HG03045 (cell line): ENCODE measurements around the gene FAM13A.
"Not testable (repeated sequence)": the region's sequence is repeated elsewhere in the genome, so short reads cannot be mapped to it uniquely, and the experiment has no call there.

ENCODE experiments used
- ATAC-seq: cut with Tn5 transposase; IDR thresholded peaks from one replicate; pipeline ENCODE4 v1.9.1; 2021; ENCODE audit warnings: mild to moderate bottlenecking, moderate library complexity; ENCODE audit not compliant: unreplicated experiment

Gene FAM13A

GRCh38 chr4:88858752-88859151 is 198.2 kb downstream of the FAM13A start:
- peak; percentile 88 for ATAC-seq

GRCh38 chr4:88857588-88857987 is 199.4 kb downstream of the FAM13A start:
- ATAC-seq, result no peak

GRCh38 chr4:88854481-88854880 is 202.5 kb downstream of the FAM13A start:
- no peak for ATAC-seq

GRCh38 chr4:88853583-88853982 is 203.4 kb downstream of the FAM13A start:
- not testable (repeated sequence) for ATAC-seq

GRCh38 chr4:88846206-88846790 is 210.7 kb downstream of the FAM13A start:
- no peak for ATAC-seq

- no peak for ATAC-seq
These were observed 213.8 kb downstream of the FAM13A start for GRCh38 chr4:88843067-88843685.

- ATAC-seq, result no peak
These were observed 215.3 kb downstream of the FAM13A start for GRCh38 chr4:88841635-88842034.

- no peak for ATAC-seq
These were observed 220.8 kb downstream of the FAM13A start for GRCh38 chr4:88836216-88836615.

- no peak for ATAC-seq
These were observed 226.0 kb downstream of the FAM13A start for GRCh38 chr4:88831031-88831430.

GRCh38 chr4:88830598-88830997 is 226.4 kb downstream of the FAM13A start:
- ATAC-seq, result no peak

- ATAC-seq, result no peak
These were observed 228.0 kb downstream of the FAM13A start for GRCh38 chr4:88828842-88829571.

- ATAC-seq, result no peak
These were observed 229.5 kb downstream of the FAM13A start for GRCh38 chr4:88827442-88827841.

GRCh38 chr4:88826771-88827170 is 230.2 kb downstream of the FAM13A start:
- no peak for ATAC-seq

- no peak for ATAC-seq
These were observed 231.1 kb downstream of the FAM13A start for GRCh38 chr4:88825931-88826330.

- peak; percentile 99 for ATAC-seq
These were observed 233.7 kb downstream of the FAM13A start for GRCh38 chr4:88823058-88823919.

- no peak for ATAC-seq
These were observed 234.8 kb downstream of the FAM13A start for GRCh38 chr4:88822034-88822789.

GRCh38 chr4:88821522-88821921 is 235.5 kb downstream of the FAM13A start:
- ATAC-seq, result no peak

GRCh38 chr4:88820698-88821415 is 236.1 kb downstream of the FAM13A start:
- no peak for ATAC-seq

GRCh38 chr4:88819818-88820697 is 236.9 kb downstream of the FAM13A start:
- no peak for ATAC-seq
